COLO668 (cell line): ENCODE measurements around the gene EEF1B2.

Source experiments
- DNase-seq: peaks from one replicate; lab custom pipeline; 2025; ENCODE audit not compliant: unreplicated experiment; lab: John Stamatoyannopoulos, UW

The EEF1B2 gene

GRCh38 chr2:206211657-206212255 lies 52.1 kb downstream of the EEF1B2 start:
- DNase-seq = no peak
